ENCODE data around the gene KIRREL3.

Gene KIRREL3

DNA sequence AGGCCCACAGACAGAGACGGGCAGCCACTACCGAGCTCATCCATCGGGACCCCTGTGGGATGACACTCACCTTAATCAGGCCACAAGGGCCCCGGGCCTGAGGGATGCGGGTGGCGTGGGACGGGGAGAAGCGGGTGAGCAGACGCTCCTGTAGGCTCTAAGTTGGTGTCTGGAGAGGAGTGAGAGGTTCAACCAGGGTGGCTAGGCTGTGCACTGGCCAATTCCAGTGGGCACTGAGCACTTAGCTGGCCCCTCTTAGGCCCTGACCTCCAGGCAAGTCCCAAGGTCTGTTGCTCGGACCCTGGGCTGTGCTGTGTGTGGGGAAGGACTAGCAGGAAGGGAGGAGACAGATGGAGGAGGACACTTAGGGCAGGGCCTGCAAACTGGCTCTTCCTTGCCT, 505.7 kb downstream of the KIRREL3 start:
- Histone ChIP-seq H4K20me1 (ENCODE audit: insufficient read depth, low read length) (no peaks in the 10 kb centered on the region), H3K4me3 (ENCODE audit: low read length) (no peak overlapping the region), H3K9me3 (ENCODE audit: insufficient read depth, low read length) (no peaks in the 10 kb centered on the region), H3K9ac (ENCODE audit: low read length) (no peak overlapping the region), H3K79me2 (ENCODE audit: low read length) (no peaks in the 10 kb centered on the region), H3K27ac (ENCODE audit: low read length) (no peak overlapping the region), H3K27me3 (ENCODE audit: low read depth, low read length) (peaks cover 7% of the 10 kb centered on the region; the same call in 1 of the 2 replicates), H3K4me1 (ENCODE audit: low read length) (no peaks in the 10 kb centered on the region), H2AFZ (ENCODE audit: low read depth, low read length) (no peak overlapping the region), H3K36me3 (replicated peaks; ENCODE audit: low read depth, low read length) (no peaks in the 10 kb centered on the region), H3K4me2 (ENCODE audit: low read length) (no peak overlapping the region)
- TF ChIP-seq, protein P1, sequence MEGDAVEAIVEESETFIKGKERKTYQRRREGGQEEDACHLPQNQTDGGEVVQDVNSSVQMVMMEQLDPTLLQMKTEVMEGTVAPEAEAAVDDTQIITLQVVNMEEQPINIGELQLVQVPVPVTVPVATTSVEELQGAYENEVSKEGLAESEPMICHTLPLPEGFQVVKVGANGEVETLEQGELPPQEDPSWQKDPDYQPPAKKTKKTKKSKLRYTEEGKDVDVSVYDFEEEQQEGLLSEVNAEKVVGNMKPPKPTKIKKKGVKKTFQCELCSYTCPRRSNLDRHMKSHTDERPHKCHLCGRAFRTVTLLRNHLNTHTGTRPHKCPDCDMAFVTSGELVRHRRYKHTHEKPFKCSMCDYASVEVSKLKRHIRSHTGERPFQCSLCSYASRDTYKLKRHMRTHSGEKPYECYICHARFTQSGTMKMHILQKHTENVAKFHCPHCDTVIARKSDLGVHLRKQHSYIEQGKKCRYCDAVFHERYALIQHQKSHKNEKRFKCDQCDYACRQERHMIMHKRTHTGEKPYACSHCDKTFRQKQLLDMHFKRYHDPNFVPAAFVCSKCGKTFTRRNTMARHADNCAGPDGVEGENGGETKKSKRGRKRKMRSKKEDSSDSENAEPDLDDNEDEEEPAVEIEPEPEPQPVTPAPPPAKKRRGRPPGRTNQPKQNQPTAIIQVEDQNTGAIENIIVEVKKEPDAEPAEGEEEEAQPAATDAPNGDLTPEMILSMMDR (IDR thresholded peaks at IDR 0.05; ENCODE audit: low read depth, low read length) = no peak
- no peak for TF ChIP-seq EZH2phosphoT487 (IDR thresholded peaks at IDR 0.05; ENCODE audit: low read depth)

DNA sequence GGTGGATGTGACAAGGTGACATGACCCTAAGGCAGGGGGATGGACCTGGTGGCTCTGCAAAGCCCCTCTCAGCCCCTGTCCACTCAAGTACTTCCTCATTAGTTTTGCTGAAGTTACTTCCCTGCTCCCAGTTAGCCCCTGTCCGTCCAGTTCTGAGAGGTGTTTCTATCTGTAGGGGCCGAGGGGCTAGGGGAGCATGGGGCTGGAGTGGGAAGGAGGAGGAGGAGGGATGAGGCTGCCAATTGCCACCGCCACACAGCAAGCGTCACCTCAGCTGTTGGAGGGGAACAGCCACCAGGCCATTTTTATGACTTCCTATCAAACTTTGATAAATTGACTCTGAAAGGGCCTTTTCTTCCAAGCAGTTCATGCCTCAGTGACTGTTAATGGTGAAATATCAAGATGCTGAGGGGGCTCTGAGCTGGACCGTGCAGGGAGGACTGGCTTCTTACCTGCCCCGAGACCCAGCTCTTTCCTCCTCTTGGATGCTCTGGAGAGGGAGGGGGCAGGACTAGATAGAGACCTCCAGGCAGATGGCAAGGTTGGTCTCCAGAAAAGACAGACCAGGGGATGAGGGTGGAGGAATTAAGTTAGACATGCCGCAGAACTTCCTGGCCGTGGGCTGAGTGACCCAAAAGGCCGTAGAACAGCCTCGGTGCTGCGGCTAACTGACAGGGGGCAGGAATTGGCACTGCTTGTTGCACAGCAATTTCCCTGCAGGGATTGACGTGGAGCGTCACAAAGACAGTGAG, 508.1 kb downstream of the KIRREL3 start:
- H4K20me1 ChIP-seq (ENCODE audit: insufficient read depth, low read length) = no peaks in the 10 kb centered on the region
- H3K4me2 ChIP-seq (ENCODE audit: low read length) = no peak overlapping the region
- no peak overlapping the region for H3K9ac ChIP-seq (ENCODE audit: low read length)
- no peaks in the 10 kb centered on the region for H3K9me3 ChIP-seq (ENCODE audit: insufficient read depth, low read length)
- H3K79me2 ChIP-seq (ENCODE audit: low read length) = no peaks in the 10 kb centered on the region
- H3K27ac ChIP-seq (ENCODE audit: low read length) = no peak overlapping the region
- 0 out of 2 replicates have a peak, but pooled peaks cover 3% of the 10 kb centered on the region for H3K27me3 ChIP-seq (ENCODE audit: low read depth, low read length)
- TF ChIP-seq, protein P1 (IDR thresholded peaks at IDR 0.05; ENCODE audit: low read depth, low read length) = no peak
- no peak for TF ChIP-seq EZH2phosphoT487 (IDR thresholded peaks at IDR 0.05; ENCODE audit: low read depth)
- H2AFZ ChIP-seq (ENCODE audit: low read depth, low read length) = no peak overlapping the region
- H3K4me1 ChIP-seq (ENCODE audit: low read length) = no peaks in the 10 kb centered on the region
- no peaks in the 10 kb centered on the region for H3K36me3 ChIP-seq (replicated peaks; ENCODE audit: low read depth, low read length)
- no peak overlapping the region for H3K4me3 ChIP-seq (ENCODE audit: low read length)

DNA sequence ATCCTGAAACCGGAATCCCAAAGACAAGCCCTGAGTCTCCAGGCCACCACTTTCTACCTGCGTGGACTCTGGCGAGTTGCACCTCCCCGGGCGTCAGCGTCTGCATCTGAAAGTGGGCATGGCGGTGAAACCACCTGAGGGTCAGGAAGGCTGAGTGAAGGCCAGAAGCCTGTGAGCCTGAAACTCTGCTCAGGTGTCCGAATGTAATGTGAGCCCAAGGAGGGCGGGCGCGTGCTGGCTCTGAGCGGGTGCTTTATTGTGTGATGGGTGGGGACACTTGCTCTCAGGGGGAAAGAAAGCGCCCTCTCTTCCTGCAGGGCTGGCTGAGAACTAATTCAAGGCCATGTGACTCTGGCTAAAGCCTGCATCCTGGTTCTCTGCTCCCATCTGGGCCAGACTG, 509.5 kb downstream of the KIRREL3 start:
- Histone ChIP-seq H3K4me1 (ENCODE audit: low read length) (no peaks in the 10 kb centered on the region), H4K20me1 (ENCODE audit: insufficient read depth, low read length) (no peaks in the 10 kb centered on the region), H3K4me3 (ENCODE audit: low read length) (no peak overlapping the region), H3K4me2 (ENCODE audit: low read length) (no peak overlapping the region), H3K9ac (ENCODE audit: low read length) (no peak overlapping the region), H2AFZ (ENCODE audit: low read depth, low read length) (no peak overlapping the region), H3K36me3 (replicated peaks; ENCODE audit: low read depth, low read length) (no peaks in the 10 kb centered on the region), H3K79me2 (ENCODE audit: low read length) (no peaks in the 10 kb centered on the region), H3K9me3 (ENCODE audit: insufficient read depth, low read length) (no peaks in the 10 kb centered on the region), H3K27me3 (ENCODE audit: low read depth, low read length) (0 out of 2 replicates have a peak, but pooled peaks cover 3% of the 10 kb centered on the region), H3K27ac (ENCODE audit: low read length) (no peak overlapping the region)
- no peak for TF ChIP-seq EZH2phosphoT487 (IDR thresholded peaks at IDR 0.05; ENCODE audit: low read depth)
- TF ChIP-seq, protein P1 (IDR thresholded peaks at IDR 0.05; ENCODE audit: low read depth, low read length) = no peak

DNA sequence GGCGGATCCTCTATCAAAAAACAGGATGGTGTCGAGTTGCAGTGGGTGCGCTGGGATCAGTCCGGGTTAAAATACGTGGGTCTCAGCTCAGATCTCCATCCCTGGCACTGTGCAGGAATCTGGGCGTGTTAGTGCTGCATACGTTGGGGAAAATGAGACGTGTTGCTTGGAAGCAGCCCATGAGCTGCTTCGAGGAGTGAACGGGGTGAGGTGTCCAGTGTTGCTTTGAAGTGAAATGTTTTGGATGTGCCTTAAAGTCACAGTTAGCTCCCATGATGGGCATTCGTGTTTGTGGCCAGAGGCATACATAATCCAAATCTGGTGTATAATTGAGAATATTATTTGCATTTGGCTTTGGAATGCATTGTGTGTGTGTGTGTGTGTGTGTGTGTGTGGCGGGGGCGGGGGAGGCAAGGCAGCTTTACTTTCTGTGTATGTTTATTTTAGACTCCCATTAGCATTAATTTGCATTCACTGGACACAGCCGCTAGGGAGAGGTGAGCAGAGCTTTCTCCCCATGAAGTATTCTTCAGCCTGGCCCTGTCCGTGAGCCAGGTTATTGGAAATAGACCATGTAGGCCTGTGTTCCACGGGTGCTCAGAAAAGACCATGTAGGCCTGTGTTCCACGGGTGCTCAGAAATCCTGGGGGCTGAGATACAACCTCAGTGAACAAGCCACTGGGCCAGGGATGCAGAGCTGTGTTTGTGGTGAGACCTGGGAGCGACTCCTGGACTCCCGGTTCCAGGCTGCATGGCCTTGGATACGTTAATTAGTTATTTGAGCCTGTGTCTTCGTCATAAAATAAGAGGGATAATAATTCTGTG, 510.5 kb downstream of the KIRREL3 start:
- Histone ChIP-seq H3K36me3 (replicated peaks; ENCODE audit: low read depth, low read length) (no peaks in the 10 kb centered on the region), H3K79me2 (ENCODE audit: low read length) (no peaks in the 10 kb centered on the region), H3K4me2 (ENCODE audit: low read length) (no peak overlapping the region), H4K20me1 (ENCODE audit: insufficient read depth, low read length) (no peaks in the 10 kb centered on the region), H3K4me3 (ENCODE audit: low read length) (no peak overlapping the region), H2AFZ (ENCODE audit: low read depth, low read length) (no peak overlapping the region), H3K27ac (ENCODE audit: low read length) (no peak overlapping the region), H3K9me3 (ENCODE audit: insufficient read depth, low read length) (no peaks in the 10 kb centered on the region), H3K4me1 (ENCODE audit: low read length) (peaks cover 7% of the 10 kb centered on the region), H3K27me3 (ENCODE audit: low read depth, low read length) (0 out of 2 replicates have a peak, but pooled peaks cover 3% of the 10 kb centered on the region), H3K9ac (ENCODE audit: low read length) (no peak overlapping the region)
- TF ChIP-seq, protein P1 (IDR thresholded peaks at IDR 0.05; ENCODE audit: low read depth, low read length) = no peak
- no peak for TF ChIP-seq EZH2phosphoT487 (IDR thresholded peaks at IDR 0.05; ENCODE audit: low read depth)
